Embryonic facial prominence (tissue), 1 donor: ENCODE data around the gene PLEKHA8.
"Not testable (repeated sequence)": the region's sequence is repeated elsewhere in the genome, so short reads cannot be mapped to it uniquely, and the experiment has no call there.

Experiments used
- DNase-seq: peaks from one replicate; pipeline ENCODE4 v3.0.0-alpha.2; 2016; ENCODE audit errors: extremely low spot score

PLEKHA8 gene

DNA sequence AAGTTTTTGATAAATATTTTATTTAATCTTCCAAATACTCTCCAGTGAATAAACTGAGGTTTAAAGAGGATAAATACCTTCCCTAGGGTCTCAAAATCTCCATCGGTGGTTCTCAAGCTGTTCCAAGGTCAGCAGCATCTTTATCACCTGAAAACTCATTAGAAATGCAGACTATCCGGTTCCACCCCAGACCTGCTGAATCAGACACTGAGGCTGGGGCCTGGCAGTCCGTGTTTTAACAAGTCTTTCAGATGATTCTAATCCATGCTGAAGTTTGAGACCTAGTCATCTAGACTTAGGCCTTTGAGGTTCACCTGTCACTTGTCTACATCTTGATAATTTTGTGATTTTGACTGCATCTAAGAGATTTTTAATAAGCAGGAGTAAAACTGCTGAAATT is 37.5 kb downstream of the PLEKHA8 start:
- DNase-seq: no peak

DNA sequence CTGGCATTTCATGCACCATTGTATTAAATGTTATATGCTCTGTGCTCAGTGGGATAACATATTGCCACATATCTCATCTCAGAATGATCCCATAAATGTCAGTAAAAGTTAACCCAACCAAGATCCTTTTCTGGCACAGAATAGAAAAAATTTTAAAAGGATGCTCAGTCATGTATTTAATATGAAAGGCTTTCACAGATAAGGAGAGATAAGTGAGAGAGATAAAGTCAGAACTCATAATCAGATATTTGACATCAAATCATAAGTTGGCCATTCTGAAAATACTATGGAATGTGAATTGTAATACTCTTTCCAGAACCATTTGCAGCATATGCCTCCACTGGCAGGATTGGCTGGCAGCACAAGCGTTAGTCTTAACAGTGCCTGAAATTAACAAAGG is 38.5 kb downstream of the PLEKHA8 start:
- no peak for DNase-seq

DNA sequence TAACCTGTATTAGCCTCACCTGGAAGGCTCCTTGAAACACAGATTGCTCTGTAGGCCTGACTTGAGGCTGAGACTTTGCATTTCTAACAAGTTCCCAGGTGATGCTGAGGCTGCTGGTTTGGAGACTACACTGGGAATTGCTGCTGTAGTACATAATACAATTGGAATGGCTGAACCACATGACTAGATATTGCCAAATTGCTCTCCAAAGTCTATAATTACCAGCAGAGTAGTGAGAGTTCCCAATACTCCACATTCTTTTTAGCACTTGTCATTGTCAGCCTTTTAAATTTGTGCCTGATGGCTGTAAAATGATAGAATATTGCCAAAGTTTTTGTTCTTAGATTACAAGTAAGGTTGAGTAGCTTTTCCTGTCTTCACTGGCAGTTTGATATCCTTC is 39.9 kb downstream of the PLEKHA8 start:
- no peak for DNase-seq

DNA sequence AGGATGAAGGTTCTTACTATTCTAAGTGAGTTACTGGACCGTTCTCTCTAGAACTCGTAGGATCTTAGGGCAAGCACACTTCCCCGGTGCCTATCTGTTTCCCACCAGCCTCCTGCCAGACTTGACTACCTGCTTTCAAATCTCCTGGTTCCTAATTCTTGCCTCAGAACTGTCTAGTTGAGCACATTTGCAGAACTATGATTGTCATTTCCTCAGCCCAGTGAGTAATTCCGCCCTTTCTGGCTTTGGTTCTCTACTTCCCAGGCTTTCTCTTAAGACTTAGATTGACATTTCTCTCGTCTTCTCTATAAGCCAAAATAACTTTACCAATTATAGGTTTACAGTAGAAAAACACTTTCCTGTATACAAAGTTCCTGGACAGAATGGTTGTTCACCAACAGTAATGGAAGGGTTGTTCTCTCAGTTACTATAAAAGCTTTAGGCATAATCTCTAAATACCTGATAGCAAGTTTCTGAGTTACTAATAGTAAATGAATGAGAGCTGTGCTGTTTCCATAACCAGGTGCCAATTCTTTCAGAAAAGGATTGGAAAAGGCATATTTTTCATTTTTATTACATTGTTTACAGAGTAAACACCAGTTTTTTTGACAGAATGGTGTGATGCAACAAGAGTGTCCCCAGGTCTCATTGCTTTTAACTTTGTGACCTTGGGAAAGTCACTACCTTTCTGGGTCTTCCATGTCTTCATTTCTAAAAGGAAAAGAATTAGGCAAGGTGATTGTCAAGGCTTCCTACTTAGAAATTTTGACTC is 41.1 kb downstream of the PLEKHA8 start:
- DNase-seq: no peak

DNA sequence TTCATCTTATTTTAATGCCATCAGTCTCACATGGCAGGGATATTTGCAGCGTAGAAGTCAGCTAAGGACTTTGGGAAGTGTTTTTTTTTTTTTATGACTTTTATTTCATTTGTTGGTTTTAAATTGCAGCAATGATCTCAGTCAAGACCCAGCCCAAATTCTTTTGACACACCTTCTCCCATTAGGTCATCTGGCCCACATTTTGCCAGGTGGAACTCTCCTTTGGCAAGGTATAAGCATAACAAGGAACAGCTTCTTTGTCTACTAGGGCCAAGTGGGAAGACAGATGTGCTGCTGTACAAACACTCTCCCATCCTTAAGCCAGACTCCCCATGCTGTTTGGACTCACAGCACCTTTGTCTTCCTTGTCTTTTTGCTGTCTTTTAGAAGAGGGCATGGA is 41.8 kb downstream of the PLEKHA8 start:
- DNase-seq: no peak

DNA sequence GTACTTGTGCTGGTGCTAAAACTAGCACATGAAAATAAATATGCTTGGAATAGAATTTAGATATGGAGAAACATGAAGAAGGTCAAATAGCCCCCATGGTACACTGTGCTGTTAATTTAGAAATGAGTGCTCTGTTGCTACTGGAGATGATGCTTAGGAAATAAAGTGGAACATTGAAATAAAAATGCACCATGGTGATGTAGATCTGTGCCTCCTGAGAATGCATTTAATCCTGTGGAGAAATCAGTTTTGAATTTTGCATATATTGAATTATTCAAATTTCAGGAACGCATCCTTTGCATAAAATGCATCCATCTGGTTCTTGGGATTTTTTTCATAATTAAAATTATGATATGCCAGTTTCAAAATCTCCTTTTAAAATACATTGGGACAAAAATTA is 44.5 kb downstream of the PLEKHA8 start:
- DNase-seq: no peak

DNA sequence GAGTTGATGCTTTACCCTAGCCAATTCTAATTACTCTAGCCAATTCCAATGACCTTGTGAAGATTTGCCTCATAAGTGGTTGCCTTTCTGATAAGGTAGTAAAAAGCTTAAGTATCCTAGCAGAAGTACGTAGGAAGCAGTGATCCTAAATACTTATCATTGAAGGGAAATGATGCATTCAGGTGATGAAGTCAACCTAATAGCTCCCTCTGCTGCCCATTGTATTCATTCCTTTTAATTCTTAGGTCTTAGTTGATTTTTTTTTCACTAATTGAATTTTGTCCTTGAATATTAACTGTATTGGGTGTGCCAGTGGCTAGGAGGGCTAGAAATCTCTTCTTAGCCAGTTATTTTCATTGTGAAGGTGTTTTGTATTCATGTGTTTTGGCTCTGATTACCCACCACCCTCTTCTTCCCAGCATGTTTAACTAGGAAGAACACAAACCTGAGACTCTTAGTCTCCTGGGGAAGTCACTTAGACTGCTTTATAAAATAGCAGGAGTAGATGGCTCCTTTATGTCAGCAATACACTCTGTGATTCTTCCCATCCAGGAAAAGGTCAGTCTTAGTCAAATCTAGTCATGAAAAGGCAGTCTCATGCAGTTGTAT is 46.3 kb downstream of the PLEKHA8 start:
- DNase-seq: no peak

DNA sequence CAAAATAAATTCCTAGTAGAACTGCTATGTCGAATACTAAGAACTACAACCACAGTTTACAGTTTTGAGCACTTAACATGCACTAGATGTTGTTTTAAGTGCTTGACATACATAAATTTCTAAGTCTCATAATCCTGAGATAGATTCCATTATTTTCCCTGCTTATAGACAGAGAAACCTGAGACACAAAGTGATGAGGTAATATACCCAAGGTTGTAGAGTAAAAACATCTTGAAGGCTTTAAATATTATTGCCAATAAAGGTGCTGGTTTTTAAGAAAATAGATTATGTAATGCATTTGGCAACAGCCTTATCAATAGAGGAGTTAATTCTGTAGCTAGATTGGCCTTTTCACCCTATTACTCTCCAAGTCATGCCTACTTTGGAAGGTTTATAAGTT is 48.2 kb downstream of the PLEKHA8 start:
- DNase-seq: no peak

DNA sequence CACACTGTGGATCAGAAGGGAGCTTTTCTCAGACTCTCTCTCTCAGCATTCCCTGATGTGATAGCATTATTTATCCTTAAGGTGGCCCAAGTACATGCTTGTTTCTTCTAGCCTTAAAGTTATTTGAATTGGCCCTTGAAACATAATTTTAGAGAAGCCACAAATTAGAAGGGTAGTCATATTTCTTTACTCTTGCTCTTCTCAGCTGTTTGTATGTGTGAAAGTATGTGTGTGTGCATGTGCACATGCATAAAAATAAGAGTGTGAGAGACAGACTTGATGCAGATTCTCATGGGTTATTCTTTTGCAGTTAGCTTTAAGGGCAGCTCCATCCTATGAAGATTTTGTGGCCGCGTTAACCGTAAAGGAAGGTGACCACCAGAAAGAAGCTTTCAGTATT is 50.1 kb downstream of the PLEKHA8 start:
- no peak for DNase-seq

DNA sequence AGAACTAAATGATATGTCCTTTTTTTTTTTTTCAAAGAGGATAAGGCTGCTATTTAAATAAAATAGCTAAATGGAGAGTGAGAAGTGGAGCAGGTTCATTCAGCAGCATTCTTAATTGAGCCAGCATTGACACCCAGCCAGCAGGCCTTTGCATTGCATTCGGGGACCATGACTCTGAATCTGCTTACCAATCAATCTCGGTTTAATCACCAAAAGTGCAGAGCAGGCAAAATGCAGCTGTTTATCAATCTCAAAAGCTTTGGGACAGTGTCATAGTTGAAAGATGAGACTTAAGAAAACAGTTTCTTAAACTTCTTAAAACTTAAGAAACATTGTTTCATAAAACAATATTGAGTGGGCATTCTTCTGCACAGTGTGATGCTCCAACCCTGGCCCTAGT is 51.7 kb downstream of the PLEKHA8 start:
- no peak for DNase-seq

DNA sequence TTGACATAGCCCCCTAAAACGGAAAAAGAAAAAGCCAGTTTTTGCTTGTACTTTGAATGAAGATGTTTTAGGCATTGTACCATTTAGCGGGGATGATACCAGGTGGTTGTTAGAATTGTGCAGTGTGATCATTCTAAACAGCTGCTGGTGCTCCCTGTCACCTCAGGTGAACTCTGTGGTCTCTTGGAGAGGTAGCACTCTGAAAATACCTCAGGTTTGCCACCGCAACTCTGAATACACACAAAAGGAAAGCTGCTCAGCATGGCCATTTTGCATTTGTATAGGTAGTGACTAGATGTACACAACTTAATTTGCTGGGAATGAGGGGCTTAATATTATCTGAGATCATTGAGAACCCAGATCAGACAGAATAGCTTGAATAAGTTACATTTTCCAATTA is 52.6 kb downstream of the PLEKHA8 start:
- no peak for DNase-seq

DNA sequence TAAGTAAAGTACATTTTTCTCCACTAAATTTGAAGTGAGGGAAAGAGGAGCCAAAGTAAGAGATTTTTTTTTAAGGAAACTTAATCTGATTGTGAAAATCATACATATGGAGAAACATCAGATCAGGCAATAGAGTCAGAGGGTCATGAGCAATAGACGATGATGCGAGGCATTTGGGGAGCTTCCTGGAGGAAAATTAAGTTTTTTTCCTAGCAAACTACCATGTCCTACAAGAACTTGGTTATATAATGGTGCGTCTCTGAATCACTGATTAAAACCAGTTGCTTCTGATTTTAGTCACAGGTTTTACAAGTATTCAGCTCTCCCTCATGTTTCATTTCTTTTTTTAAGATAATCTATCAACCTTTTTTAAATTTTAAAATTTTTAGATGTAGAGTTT is 54.5 kb downstream of the PLEKHA8 start:
- DNase-seq: no peak

DNA sequence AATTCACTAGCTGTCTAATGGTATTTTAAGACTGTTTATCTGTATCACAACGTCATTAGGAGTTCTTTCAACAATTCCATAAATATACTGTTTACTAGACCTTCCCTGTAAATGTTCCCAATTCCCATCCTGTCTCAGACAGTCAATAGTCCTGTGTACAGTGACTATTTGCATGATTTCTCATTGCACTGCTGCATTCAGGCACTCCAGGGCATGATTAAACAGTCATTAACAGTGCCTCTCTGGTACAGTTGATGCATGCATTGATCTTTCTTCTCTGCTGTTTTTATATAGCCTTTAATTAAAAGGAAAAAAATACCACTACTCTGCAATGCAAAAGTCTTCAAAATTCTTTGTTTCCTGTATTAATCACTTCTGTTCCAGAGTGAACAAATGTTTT is 55.1 kb downstream of the PLEKHA8 start:
- DNase-seq: no peak

DNA sequence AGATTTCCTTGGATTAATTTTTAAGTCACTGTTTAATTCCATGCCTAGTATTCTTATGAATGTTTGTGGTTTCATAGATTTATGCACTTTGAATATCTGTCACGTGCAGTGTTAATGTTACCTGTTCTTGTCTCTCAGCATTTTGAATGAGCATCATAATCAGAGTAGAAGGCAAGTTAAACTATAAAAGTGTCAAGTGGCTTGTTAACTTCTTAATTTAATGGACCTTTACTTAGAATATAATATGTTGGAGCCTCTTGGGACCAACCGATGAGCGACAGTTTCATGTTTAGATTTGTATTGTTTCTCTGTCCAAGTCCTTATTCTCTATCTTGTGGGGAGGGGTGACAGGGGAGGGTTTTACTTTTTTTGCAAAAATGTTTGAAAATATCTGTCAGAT is 56.0 kb downstream of the PLEKHA8 start:
- no peak for DNase-seq

DNA sequence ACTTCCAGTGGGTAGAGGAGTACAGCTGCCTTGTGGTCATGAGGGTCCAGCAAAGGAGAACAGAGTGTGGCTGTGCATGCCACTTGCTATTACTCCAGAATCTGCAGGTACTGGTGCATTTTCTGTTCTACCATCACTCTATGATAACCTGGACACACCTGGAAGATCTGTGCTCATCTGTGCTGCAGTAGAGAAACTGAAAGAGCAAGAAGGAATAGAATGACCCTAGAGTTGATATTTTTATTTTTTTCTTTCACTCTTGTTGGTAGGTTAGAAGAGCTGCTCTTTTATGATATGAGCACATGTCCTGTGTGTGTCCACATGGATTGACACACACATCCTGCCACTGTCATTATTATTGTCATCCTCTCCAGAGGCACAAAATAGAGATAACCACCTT is 58.3 kb downstream of the PLEKHA8 start:
- no peak for DNase-seq

DNA sequence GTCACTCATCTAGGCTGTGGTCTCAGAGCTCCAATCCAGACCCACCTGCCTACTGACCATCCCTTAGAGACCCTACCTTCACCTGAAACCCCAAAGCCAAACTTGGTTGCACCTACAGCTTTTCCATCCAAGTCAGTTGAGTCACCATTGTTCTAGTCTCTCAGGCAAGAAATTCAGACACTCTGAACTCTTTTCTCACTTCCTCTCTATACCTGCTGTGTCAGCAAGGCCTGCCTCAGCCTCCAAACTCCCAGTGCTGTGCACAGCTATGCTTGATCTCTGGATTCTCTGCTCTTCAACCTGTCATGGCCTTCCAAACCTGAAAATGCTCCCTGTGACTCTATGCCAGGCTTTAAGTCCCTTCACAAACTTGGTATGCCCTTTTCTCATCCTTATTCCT is 59.2 kb downstream of the PLEKHA8 start:
- no peak for DNase-seq

DNA sequence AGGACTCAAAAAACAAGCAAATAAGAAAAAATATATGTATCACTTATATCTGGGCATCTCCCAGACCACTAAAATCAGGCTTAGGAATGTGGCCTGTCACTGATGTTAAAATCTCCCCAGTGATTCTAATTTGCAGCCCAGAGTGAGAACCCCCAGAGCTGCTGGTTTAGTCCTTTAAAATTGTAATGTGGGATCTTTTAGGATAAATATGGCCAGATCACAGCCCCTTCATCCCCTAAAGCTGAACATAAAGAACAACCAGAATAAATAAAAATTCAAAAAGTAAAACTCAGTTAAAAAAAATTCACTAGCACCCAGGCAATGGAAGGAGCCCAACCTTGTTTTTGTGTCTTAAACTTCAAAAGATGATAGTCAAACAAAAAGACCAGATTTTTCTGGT is 60.1 kb downstream of the PLEKHA8 start:
- no peak for DNase-seq

DNA sequence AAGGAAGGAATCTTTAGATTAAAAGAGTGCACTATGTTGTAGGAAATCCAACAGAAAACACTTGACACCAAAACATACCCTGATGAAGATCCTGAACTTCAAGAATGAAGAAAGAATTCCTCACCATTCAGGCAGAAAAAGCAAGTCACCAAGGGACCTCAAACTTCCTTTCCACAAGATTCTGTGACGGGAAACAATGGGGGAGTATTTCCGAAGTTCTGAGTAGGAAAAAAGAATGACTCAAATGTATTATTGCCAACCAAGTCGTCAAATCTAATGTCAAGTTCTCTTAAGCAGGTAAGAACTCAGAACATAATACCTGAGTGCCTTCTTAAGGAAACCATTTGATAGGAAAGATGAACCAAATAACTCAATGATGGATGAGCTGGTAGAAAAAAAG is 61.9 kb downstream of the PLEKHA8 start:
- no peak for DNase-seq

DNA sequence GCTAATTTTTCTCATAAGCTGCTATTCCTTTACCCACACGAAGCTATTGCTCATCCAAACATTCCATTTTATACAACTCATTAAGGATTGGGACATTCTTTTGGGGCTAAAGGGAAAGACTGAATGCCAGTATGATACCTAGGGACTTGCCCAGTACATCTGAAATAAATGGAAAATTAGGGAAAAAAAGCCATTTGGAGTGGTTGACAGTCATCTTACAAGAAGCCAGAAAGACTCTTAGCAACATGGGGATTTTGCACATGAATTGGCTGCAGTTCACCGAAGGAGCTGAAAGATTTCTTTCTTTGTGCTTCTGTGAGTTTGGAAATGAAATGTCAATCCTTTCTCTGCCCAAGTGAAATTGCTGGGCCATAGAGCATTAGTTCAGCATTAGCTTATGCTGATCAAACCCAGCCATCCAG is 63.3 kb downstream of the PLEKHA8 start:
- DNase-seq: no peak

DNA sequence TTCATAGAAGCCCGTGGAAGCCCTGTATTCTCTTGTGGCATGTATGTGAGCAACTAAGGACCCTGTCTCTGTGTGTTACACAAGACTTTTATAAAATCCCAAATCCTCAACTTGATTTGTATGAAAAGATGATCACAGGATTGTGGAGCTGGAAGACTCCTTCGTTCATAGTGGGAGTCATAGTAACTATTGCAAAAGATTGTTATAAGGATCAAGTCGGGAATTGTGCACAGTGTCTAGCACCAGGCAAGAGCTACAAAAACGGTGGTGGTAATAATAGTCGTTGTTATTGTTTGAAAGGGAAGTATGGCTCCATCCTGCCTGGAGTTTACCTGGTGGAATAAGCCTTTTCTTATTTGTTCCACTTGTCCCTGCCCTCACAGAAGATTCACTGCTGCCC is 63.8 kb downstream of the PLEKHA8 start:
- no peak for DNase-seq

DNA sequence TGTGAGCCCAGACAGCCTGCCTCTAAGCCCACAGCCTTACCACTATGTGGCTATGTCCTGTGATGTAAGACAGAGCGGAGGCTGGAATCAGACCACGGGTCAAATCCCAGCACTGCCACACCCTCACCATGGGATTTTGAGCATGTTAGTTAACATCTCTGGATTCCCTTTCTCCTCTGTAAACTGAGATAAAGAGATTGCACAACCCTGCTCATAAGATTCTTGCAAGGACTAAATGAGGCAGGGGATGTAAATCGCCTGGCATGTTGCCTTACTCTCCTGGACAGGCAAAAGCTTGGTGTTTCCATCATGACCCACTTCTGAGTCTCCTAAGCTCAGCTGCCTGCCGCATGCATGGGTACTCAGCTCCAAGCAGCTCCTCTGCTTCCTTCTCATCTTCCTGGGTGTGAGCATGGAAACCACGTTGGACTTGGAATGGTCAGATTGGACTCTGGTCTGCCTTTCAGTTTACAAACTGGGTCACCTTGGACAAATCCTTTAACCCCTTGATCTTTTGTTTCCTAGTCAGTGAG is 65.3 kb downstream of the PLEKHA8 start:
- no peak for DNase-seq

DNA sequence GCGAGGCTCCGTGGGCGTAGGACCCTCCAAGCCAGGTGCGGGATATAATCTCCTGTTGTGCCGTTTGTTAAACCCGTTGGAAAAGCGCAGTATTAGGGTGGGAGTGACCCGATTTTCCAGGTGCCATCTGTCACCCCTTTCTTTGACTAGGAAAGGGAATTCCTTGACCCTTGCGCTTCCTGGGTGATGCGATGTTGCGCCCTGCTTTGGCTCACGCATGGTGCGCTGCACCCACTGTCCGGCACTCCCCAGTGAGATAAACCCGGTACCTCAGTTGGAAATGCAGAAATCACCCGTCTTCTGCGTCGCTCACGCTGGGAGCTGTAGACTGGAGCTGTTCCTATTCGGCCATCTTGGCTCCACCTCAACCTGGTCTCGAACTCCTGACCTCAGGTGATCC is 70.4 kb downstream of the PLEKHA8 start:
- not testable (repeated sequence) for DNase-seq

DNA sequence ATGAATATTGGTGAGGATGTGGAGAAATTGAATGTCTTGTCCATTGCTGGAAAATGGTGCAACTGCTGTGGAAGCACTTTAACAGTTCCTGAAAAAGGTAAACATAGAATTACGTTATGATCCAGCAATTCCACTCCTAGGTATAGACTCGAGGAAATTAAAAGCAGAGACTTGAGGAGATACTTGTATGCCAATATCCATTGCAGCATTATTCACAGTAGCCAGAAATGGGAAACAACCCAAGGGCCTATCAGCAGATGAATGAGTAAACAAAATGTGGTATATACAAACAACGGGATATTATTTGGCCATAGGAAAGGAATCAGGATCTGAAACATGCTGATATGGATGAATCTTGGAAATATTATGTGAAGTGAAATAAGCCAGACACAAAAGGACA is 74.1 kb downstream of the PLEKHA8 start:
- DNase-seq: no peak

DNA sequence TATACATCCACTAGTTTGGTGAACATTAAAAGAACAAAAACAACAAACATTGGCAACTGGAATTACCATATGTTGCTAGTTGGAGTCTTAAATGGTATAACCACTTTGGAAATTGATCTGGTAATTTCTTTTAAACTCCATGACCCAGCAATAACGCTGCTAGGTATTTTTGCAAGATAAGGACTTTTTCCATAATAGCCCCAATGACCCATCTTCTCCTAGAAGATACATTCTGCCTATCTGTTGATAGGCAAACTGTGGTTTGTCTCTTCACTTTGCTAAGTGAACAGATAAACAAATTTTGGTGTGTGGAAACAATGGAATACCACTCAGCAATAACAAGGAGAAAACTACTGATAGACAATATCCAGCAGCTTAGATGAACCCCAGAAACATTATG is 75.9 kb downstream of the PLEKHA8 start:
- no peak for DNase-seq
